GM23248 (cell line): Measurements from ENCODE around the gene DYNC1H1.

Experiments used
- EZH2 ChIP-seq: fragments of 200-600 bp; sonication (generic); IDR thresholded peaks from 2 replicates; pipeline ENCODE4 v1.6.1; 2018; ENCODE audit warnings: antibody characterized with exemption, mild to moderate bottlenecking; ENCODE audit not compliant: insufficient read depth, poor library complexity, severe bottlenecking
- EZH2phosphoT487 ChIP-seq: fragments of 200-600 bp; sonication (generic); IDR thresholded peaks from 2 replicates; pipeline ENCODE4 v1.6.1; 2018; ENCODE audit warnings: antibody characterized with exemption, moderate library complexity, mild to moderate bottlenecking, low read depth; ENCODE audit not compliant: insufficient read depth

DNA sequence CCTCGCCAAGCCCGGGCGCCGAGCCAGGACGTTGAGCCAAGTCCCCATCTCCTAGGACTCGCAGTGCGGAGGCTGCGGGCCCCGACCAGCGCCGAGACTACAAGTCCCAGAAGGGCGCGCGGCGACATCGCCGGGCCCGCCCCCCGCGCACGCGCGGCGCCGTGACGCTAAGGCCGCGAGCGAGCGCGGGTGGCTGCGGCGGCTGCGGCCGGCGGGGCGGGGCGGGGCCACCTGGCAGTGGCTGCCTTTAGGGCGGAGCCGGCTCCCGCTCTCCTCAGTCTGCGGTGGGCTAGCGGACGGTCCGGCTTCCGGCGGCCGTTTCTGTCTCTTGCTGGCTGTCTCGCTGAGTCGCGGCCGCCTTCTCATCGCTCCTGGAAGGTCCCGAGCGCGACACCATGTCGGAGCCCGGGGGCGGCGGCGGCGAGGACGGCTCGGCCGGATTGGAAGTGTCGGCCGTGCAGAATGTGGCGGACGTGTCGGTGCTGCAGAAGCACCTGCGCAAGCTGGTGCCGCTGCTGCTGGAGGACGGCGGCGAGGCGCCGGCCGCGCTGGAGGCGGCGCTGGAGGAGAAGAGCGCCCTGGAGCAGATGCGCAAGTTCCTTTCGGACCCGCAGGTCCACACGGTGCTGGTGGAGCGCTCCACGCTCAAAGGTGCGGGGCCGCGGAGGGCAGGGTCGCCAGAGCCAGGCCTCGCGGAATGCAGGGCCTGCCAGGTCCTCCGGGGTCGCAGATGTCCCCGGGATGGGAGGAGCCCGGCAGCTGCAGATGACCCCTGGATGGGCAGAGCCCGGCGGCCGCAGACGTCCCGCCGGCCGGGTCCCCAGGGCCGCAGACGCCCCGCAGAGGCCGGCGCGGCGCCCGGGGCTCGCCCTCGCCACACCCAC is at the start of gene DYNC1H1:
- TF ChIP-seq EZH2, result no peak
- no peak for TF ChIP-seq EZH2phosphoT487
